Stimulated activated CD4-positive, alpha-beta T cell treated with anti-CD3 and anti-CD28 coated beads, Interleukin-12 subunit alpha, Interleukin-12 subunit beta, amount 100 ng/mL, for 48 hours (primary cell): Measurements from ENCODE around the gene KCNJ16.

Experiments
- DNase-seq, 3 donors: peaks; one replicate each; pipeline ENCODE4 v3.0.0-alpha.2; 2020; ENCODE audit warnings: low read depth in 2 of 3, low spot score in 1 of 3

The KCNJ16 gene

GRCh38 chr17:70067134-70067533 is 7.9 kb upstream of the KCNJ16 start:
- DNase-seq: no peak

DNA sequence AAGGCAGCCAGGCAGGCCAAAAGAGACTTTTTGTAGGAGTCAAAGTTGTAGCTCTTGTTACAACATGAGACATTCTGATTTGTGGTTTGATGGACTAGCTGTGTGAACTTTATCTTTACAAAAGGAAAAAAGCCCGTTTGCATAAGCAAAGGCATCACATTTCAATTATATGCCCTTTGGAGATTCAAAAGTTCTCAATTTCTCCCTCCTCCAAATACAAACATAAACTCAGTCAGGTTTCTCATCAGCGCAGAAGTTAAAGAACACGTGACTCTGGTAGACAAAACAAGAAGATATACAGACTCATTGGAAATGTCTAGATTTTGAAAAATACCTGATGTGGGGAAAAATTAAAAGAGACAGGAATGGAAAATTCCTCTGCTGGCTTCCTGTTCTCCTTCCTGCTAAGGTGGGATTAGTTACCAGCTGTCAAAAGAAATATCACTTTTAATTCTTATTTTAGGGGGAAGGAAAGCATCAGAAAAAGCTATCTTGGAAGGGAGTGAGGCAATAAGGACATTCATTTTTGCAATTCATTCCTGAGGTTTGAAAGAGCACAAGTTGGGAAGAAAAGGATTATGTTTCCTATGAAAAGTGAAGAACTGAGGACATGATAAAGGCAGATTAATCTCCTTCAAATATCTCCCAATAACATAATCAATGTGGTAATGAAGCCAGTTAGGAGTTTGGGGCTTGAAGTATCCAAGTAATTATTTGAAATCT is 4.6 kb upstream of the KCNJ16 start:
- DNase-seq: no peak

DNA sequence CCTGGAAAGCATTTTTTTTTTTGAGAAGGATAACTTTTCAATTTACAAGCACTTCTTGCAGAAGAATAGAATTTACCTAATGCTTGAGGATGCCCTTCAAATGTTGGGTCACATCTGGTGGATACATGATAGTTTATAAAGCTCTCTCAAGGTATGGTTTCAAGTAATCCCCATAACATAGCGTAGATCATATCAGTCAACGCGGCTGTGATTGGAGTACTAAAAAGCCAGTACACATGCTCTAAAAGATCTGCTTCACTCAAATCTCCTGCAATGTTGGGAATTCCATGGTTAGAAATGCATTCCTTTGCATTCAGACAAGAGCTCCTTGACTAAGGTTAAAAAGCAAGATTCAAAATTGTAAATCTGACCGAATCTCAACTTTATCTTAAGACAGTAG is 3.9 kb upstream of the KCNJ16 start:
- no peak for DNase-seq

GRCh38 chr17:70071620-70072019 is 3.4 kb upstream of the KCNJ16 start:
- no peak for DNase-seq

DNA sequence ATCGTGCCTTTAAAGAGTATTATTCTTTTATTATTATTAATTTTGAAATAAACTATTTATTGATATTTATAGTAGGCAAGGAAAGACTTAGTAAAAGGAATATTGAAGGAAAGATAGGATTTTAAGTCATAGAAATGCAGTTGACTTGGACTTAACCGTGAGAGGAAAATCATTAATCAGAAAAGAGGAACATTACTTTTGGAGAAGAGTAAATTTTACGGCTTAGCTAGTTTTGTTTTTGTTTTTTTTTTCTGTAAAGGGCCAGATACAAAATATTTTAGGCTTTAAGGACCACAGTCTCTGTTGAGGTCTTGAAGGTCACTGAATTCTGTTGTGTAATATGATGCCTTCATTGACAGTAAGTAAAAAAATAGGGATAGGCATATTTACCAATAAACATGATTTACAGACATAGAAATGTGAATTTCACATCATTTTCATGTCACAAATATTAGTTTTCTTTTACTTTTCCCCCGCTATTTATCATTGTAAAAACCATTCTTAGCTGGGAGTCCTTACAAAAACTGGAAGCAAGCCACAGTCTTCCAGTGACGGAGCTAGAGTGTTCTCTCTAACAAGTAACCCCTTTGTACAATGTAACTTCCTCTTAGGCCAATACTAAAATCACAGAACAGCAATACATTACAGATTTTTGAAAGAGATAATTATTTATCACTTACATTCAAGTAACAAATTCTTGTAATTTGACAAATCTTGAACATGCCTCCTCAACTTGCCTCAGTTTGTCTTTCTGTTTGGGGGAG is 2.3 kb upstream of the KCNJ16 start:
- no peak for DNase-seq

DNA sequence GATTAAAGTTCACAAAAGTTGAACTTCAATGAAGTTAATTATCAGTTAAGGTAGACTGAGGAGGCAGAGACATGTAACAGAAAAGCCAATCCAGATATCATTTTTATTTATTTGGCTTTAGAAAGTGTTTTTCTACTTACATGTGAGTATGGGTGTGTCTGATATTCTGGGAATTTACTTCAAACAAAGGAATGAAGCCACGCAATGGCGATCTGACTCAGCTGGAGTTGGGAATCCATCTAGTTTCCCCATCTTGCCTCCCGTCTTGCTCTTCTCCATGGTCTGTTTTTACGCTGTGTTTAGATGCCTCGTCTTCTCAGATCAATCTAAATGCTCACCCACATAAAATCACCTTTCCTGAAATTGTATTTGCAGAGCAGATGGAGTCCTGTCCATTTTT is 1.7 kb upstream of the KCNJ16 start:
- no peak for DNase-seq

DNA sequence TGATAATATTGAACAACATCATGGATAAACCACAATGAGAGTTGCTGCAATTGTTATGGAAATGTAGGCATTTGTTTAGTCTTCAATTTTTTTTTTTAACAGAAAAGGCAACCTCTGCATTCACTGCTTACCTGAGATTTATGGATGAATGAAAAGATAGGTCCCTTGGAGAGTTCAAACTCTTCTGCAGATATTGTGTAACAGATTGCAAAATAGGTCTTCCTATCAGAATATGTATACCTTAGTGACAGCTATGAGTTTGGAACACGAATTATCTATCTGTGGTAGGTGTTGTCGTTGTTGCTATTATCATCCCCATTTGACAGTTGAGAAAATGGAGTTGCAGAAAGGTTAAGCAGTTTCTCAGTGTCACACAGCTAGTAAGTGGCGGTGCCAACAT is 1.2 kb upstream of the KCNJ16 start:
- no peak for DNase-seq

DNA sequence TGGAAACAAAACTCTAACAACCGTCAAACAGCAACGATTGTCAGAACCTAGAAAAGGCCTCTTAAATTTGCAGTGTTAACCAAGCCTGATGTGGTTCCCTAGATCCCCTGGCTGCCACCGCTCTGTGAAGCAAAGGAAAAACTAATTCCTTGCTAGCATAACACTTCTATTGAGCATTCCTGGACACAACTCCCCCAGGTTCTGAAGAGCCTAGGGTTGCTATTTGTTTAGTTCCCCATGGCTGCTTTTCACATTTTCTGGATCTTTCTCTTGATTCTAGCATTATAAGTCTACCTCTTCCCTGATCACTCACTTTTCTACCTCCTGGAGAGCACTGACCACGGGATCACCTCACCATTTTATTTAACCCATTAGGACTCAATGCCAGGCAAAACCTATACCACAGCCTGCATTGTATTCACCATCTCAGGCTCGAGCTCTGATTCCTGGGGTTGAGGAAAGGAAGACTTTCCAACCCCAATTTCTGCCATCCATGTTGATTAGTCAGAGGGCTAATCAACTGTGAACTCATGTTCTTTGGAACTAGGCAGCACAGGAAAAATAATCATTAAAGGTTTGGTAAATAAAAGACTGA is 692 bp upstream of the KCNJ16 start:
- no peak for DNase-seq

DNA sequence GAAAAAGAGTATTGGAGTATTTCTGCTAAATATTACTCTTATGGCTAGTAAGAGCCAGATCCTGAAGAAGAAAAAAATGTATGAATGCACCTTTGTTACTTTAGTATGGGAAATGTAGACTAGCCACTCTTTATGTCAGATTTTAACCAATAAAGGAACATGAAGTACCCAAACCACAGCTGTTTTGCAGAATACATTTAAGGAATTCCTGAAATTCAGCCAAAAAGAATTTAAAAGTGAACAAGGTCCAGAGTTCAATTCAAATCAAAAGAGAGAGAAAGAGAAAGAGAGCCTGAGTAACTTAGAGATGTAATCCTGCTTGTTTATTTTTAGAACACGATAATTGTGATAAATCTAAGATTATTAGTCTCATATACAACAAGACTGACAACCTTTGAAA is 1.2 kb downstream of the KCNJ16 start:
- no peak for DNase-seq

GRCh38 chr17:70076831-70077230 is 1.8 kb downstream of the KCNJ16 start:
- no peak for DNase-seq

GRCh38 chr17:70078549-70078948 is 3.5 kb downstream of the KCNJ16 start:
- DNase-seq: no peak

- no peak for DNase-seq
These were observed 4.0 kb downstream of the KCNJ16 start for GRCh38 chr17:70078994-70079531.

DNA sequence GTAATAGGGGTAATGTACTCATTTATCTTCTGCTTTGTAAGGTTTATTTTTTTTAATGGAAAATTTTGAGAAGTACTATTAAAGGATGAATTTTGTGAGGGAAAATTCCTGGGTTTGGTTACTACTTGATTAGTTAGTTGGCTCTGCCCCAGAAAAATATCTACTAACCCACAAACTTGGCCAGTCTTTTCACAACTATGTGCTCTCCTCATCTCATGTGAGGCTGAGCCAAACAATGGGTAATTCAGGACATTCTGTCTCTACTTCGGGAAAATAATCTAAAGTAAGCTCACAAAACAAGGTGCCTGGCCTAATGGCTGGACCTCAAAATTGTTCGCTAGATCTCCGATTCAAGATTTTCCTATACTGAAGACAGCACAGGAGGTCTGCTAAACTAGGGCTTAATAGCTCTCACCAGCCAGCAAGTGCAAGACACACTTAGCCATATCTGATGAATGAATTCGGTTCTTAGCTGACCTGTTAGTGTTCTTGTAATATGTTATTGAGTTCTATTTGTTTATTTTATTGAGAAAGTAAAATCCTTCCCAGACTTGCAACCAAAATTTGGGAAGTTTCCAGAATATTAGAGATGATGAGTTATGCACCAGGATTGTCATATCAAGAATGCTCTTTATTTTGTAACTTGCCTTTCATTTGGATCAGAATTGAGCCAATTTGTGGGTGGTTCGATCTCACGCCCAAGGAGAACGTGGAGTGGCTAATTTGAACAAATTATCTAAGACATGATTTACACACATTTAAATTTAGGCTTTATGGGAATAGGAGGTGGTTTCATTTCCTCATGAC is 5.7 kb downstream of the KCNJ16 start:
- DNase-seq: no peak

DNA sequence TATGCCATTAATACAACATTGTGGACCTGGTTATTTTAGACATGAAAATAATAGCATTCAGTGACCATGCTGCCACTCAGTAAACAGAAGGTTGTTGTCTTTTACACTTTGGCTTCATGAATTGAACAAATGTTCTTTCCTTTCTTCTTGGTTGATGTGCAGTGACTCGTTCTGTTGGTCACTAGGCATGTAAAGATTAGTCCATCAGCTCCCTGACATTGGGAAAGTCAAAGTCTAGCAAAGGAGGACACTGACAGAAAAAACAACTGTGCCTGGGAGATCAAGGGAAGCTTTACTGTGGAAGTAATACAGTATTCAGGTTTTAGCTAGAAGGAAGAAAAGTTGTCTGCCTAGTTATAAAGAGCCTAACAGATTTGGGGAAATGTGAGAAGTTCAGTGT is 6.9 kb downstream of the KCNJ16 start:
- no peak for DNase-seq

- DNase-seq: no peak
These were observed 9.5 kb downstream of the KCNJ16 start for GRCh38 chr17:70084476-70084875.

- no peak for DNase-seq
These were observed 11.5 kb downstream of the KCNJ16 start for GRCh38 chr17:70086516-70086915.

- DNase-seq: no peak
These were observed 14.6 kb downstream of the KCNJ16 start for GRCh38 chr17:70089513-70090148.

DNA sequence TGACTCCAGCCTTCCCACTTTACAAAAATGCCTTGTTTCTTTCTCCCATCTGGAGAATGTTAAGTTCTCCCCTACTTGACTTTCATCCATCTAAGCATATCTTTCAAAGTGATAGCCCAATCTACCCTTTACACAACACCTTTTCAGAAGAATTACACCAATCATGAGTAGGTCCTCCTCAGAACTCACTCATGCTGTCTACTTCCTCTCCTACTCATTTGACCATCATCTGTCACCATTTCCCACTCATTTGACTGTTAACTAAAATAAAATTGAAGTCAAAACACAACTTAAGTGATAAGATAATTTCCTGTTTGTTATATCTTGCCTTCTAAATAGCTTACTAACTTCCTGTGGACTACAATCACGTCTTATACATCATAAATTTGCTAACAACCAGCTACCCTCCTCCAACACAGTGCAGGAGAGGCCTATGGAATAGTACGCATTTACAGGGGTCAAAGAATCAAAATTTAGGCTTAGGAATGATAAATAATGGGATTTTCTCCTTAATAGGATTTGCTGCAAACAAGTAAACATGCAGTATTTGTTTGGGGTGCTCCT is 16.1 kb downstream of the KCNJ16 start:
- DNase-seq: no peak

DNA sequence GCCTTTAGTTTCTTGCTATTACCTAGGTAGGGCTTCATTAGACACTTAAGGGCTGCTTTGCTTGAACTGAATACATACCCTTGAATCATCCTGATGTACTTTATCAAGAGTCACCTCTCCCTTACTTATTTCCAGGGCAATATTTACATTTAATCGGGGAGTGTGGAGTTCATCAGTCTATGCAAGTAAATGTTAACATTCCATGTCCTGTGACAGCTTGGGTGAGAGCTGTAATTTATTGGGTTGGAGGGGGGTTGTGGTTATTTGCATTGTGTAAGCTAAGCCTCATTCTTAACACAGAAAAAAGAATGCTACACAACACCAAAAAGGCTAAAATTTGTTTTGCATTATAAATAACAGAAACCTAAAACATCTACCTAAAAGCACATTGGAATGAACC is 16.7 kb downstream of the KCNJ16 start:
- no peak for DNase-seq

DNA sequence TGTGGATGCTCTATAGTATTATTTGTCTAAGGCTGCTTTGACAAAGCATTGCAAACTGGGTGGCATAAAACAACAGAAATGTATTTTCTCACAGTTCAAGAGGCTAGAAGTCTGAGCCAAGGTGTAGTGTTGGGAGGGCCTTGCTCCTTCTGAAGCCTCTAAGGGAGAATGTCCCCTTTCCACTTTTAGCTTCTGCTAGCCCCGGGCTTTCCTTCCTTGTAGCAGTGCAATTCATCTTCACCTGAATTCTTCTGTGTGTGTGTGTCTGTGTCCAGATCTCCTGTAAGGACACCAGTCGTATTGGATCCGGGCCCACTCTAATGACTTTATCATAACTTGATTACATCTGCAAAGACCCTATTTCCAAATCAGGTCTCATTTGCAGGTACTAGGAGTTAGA is 18.1 kb downstream of the KCNJ16 start:
- DNase-seq: no peak

DNA sequence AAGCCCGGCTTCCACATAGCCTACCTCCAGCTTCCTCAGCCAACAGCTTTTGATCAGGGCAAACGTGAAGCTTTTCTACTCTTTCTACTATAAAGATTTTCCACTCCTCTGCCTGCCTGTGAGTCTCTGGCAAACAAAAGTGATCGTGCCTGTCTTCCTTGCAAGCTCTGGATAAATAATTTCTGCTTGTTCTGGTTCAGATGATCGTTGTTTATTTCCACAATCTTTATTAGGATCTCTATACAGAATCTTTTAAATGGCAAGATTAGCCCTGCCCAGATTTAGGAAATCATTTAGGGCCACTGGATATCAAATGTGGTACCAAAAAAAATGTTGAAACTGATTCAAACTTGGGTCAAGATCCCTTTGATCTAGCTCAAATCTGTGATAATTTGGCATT is 20.4 kb downstream of the KCNJ16 start:
- no peak for DNase-seq
